BE2C (cell line): ENCODE data around the gene ZNF451.

Source experiments
- DNase-seq: peaks from one replicate; pipeline ENCODE4 v3.0.0-alpha.2; 2020
- H3K27me3 ChIP-seq: fragments of 250-450 bp; sonication (Bioruptor Pico); 2 replicates; pipeline ENCODE4 v1.5.1; 2020; ENCODE audit warnings: mild to moderate bottlenecking
- H3K36me3 ChIP-seq: fragments of 250-450 bp; sonication (Bioruptor Pico); 2 replicates; pipeline ENCODE4 v1.5.1; 2020; ENCODE audit warnings: mild to moderate bottlenecking
- H3K4me1 ChIP-seq: fragments of 250-450 bp; sonication (Bioruptor Pico); 2 replicates; pipeline ENCODE4 v1.5.1; 2020
- H3K4me3 ChIP-seq: 2 replicates; pipeline ENCODE4 v1.5.1; 2011; ENCODE audit warnings: low read depth, low read length
- H3K9me3 ChIP-seq: fragments of 250-450 bp; sonication (Bioruptor Pico); 2 replicates; pipeline ENCODE4 v1.5.1; 2020
- CTCF ChIP-seq: IDR thresholded peaks from 2 replicates; pipeline ENCODE4 v1.5.1; 2012; ENCODE audit warnings: mild to moderate bottlenecking, low read depth, low read length

ZNF451 gene

GRCh38 chr6:57173056-57173885, 83.3 kb downstream of the ZNF451 start:
- no peaks in the 10 kb centered on the region for H3K27me3 ChIP-seq
- no peaks in the 10 kb centered on the region for H3K9me3 ChIP-seq
- TF ChIP-seq CTCF: no peak
- no peaks in the 10 kb centered on the region for H3K36me3 ChIP-seq
- H3K4me3 ChIP-seq: peak overlapping the region; percentile 89
- no peak for DNase-seq
- no peaks in the 10 kb centered on the region for H3K4me1 ChIP-seq

GRCh38 chr6:57173886-57174510, 84.0 kb downstream of the ZNF451 start:
- no peak for DNase-seq
- H3K4me1 ChIP-seq: no peaks in the 10 kb centered on the region
- H3K9me3 ChIP-seq: no peaks in the 10 kb centered on the region
- no peaks in the 10 kb centered on the region for H3K36me3 ChIP-seq
- H3K27me3 ChIP-seq: no peaks in the 10 kb centered on the region
- peak overlapping the region; percentile 89 for H3K4me3 ChIP-seq
- no peak for TF ChIP-seq CTCF

- no peaks in the 10 kb centered on the region for H3K36me3 ChIP-seq
- H3K4me1 ChIP-seq: no peaks in the 10 kb centered on the region
Measured at GRCh38 chr6:57174511-57174907, 84.5 kb downstream of the ZNF451 start.

GRCh38 chr6:57177545-57178265, 87.7 kb downstream of the ZNF451 start:
- TF ChIP-seq CTCF: no peak
- Histone ChIP-seq H3K27me3 (no peaks in the 10 kb centered on the region), H3K4me3 (no peak overlapping the region), H3K9me3 (no peaks in the 10 kb centered on the region), H3K4me1 (no peaks in the 10 kb centered on the region), H3K36me3 (peaks cover 1% of the 10 kb centered on the region; the same call in 1 of the 2 replicates)
- DNase-seq: no peak

More at GRCh38 chr6:57174511-57174907, 84.5 kb downstream of the ZNF451 start:
- H3K9me3 ChIP-seq: no peaks in the 10 kb centered on the region
- H3K4me3 ChIP-seq: peak overlapping the region; percentile 89
- DNase-seq: no peak
- TF ChIP-seq CTCF: no peak
- no peaks in the 10 kb centered on the region for H3K27me3 ChIP-seq

- peaks cover 19% of the 10 kb centered on the region for H3K36me3 ChIP-seq
- TF ChIP-seq CTCF: no peak
- no peak for DNase-seq
Measured at GRCh38 chr6:57180596-57180995, 90.6 kb downstream of the ZNF451 start.

More at GRCh38 chr6:57180596-57180995, 90.6 kb downstream of the ZNF451 start:
- no peaks in the 10 kb centered on the region for H3K4me1 ChIP-seq
- H3K4me3 ChIP-seq: no peak overlapping the region
- H3K9me3 ChIP-seq: no peaks in the 10 kb centered on the region
- H3K27me3 ChIP-seq: no peaks in the 10 kb centered on the region
